Lower leg skin (tissue), 3 donors: ENCODE data around the gene KRT81.

ENCODE experiments used
- CTCF ChIP-seq, 3 donors: fragments of 450-650 bp; IDR thresholded peaks; one replicate each; pipeline ENCODE4 v1.5.1; 2016; ENCODE audit warnings: antibody characterized with exemption in 3 of 3, mild to moderate bottlenecking in 3 of 3, moderate library complexity in 2 of 3
- POLR2A ChIP-seq, 2 donors: fragments of 450-650 bp; IDR thresholded peaks; one replicate each; pipeline ENCODE4 v1.6.1; 2016 to 2017; ENCODE audit warnings: antibody characterized with exemption in 2 of 2, mild to moderate bottlenecking in 1 of 2, moderate library complexity in 1 of 2

DNA sequence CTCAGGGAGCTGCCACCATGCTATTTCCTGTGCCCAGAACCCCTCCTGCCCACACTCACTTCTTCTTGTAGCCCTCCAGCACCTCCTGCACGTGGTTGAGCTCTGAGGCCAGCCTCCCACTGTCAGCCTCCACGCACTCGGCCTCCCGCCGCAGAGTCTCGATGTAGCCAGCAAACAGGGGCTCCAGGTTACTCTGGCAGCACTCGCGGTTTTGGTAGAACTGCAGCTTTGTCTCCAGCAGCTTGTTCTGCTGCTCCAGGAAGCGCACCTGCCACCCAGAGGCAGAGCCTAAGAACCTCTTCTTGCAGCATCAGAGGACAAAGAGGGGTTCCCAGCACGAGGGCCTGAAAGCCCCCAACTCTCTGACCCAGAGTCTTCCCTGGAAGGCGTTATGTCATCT lies 27.8 kb upstream of the KRT81 start:
- no peak for TF ChIP-seq CTCF (IDR thresholded peaks at IDR 0.05)
- no peak for TF ChIP-seq POLR2A (IDR thresholded peaks at IDR 0.05)
